ENCODE measurements around the gene BRF1. TPM values are rescaled to one million over a fixed set of nuclear protein-coding genes. Genes with fewer than 3 reads are reported as not detected.

Gene BRF1
- total RNA-seq, 1 experiment from 2014 or later, result 41.8 TPM

DNA sequence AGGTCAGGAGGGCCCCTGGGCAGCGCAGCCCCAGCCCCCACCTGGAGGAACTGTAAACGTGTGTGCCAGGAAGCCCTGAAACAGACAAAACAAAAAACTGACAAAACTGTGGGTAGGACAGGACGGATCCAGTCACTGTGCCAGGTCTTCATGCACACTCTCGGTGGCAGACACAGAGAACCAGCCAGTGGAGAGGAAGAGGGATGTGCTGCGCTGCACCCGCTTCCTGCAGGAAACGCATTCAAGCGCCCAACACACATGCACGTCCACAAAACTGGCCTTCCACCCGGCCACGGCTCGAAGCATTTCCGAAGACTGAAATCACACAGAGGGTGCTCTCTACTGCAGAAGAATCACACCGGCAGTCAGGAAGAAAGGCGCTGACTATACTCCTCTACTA, 16.9 kb downstream of the BRF1 start:
- Histone ChIP-seq H3K4me3 (ENCODE audit: low read depth, low read length, poor library complexity, severe bottlenecking) (no peak overlapping the region), H3K27ac (ENCODE audit: low read depth, low read length, poor library complexity, severe bottlenecking) (no peak overlapping the region), H3K36me3 (ENCODE audit: insufficient read depth, low read length, poor library complexity, severe bottlenecking) (no peaks in the 10 kb centered on the region), H3K9me3 (ENCODE audit: low read depth, low read length, poor library complexity, severe bottlenecking) (no peaks in the 10 kb centered on the region), H3K27me3 (replicated peaks; ENCODE audit: insufficient read depth, low read depth, low read length, poor library complexity) (no peaks in the 10 kb centered on the region), H3K4me1 (ENCODE audit: insufficient read depth, low read length, poor library complexity, severe bottlenecking) (no peaks in the 10 kb centered on the region)
- no peak for TF ChIP-seq EZH2 (IDR thresholded peaks at IDR 0.05; ENCODE audit: borderline replicate concordance, low read depth, low read length, poor library complexity, severe bottlenecking)
- TF ChIP-seq, protein P1, sequence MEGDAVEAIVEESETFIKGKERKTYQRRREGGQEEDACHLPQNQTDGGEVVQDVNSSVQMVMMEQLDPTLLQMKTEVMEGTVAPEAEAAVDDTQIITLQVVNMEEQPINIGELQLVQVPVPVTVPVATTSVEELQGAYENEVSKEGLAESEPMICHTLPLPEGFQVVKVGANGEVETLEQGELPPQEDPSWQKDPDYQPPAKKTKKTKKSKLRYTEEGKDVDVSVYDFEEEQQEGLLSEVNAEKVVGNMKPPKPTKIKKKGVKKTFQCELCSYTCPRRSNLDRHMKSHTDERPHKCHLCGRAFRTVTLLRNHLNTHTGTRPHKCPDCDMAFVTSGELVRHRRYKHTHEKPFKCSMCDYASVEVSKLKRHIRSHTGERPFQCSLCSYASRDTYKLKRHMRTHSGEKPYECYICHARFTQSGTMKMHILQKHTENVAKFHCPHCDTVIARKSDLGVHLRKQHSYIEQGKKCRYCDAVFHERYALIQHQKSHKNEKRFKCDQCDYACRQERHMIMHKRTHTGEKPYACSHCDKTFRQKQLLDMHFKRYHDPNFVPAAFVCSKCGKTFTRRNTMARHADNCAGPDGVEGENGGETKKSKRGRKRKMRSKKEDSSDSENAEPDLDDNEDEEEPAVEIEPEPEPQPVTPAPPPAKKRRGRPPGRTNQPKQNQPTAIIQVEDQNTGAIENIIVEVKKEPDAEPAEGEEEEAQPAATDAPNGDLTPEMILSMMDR (conservative IDR thresholded peaks at IDR 0.05; ENCODE audit: low read depth, low read length), result no peak
- no TSS peak for BruUV-seq (replicated peaks)
- DNase-seq (ENCODE audit: low spot score), result no peak
- ChIA-PET CTCF (no interaction called here), POLR2A (ENCODE audit: low non-redundant PET) (no interaction called here)
- intact Hi-C loops (cut with micrococcal nuclease; ENCODE audit: unreplicated experiment), result loop anchor here (5.0 kb wide), 1 partner anchor 192 kb away; no protein-coding TSS in a partner anchor

DNA sequence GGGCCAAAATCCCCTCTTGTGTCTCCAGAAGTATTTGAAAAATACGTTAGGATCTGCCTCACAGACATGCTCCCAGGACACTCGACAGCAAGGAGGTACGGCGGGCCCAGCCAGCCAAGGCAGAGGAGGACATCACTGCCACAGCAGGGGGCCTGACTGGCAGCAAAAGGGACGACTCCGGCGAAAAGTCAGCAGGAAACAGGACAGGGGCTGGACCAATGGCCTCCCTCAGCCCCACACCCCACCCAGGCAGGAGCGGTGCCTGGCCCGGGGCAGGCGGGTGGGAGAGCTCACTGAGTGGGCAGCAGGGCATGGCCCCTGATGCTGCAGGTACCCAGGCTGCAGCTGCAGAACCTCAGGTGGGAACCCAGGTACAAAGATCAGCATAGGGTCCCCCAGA, 17.8 kb downstream of the BRF1 start:
- no peak overlapping the region for H3K27ac ChIP-seq (ENCODE audit: low read depth, low read length, poor library complexity, severe bottlenecking)
- POLR2A ChIA-PET (ENCODE audit: low non-redundant PET), result interaction anchor here (0.6 kb wide), 1 partner anchor 352 kb away, joined by 9 read pairs; no protein-coding TSS in a partner anchor
- CTCF ChIA-PET, result no interaction called here
- H3K36me3 ChIP-seq (ENCODE audit: insufficient read depth, low read length, poor library complexity, severe bottlenecking), result no peaks in the 10 kb centered on the region
- TF ChIP-seq, protein P1 (conservative IDR thresholded peaks at IDR 0.05; ENCODE audit: low read depth, low read length), result no peak
- TF ChIP-seq EZH2 (IDR thresholded peaks at IDR 0.05; ENCODE audit: borderline replicate concordance, low read depth, low read length, poor library complexity, severe bottlenecking), result no peak
- H3K9me3 ChIP-seq (ENCODE audit: low read depth, low read length, poor library complexity, severe bottlenecking), result no peaks in the 10 kb centered on the region
- no peaks in the 10 kb centered on the region for H3K4me1 ChIP-seq (ENCODE audit: insufficient read depth, low read length, poor library complexity, severe bottlenecking)
- no peak for DNase-seq (ENCODE audit: low spot score)
- no peaks in the 10 kb centered on the region for H3K27me3 ChIP-seq (replicated peaks; ENCODE audit: insufficient read depth, low read depth, low read length, poor library complexity)
- H3K4me3 ChIP-seq (ENCODE audit: low read depth, low read length, poor library complexity, severe bottlenecking), result no peak overlapping the region
- intact Hi-C loops (cut with micrococcal nuclease; ENCODE audit: unreplicated experiment), result loop anchor here (5.0 kb wide), 1 partner anchor 191 kb away; no protein-coding TSS in a partner anchor
- BruUV-seq (replicated peaks), result no TSS peak

DNA sequence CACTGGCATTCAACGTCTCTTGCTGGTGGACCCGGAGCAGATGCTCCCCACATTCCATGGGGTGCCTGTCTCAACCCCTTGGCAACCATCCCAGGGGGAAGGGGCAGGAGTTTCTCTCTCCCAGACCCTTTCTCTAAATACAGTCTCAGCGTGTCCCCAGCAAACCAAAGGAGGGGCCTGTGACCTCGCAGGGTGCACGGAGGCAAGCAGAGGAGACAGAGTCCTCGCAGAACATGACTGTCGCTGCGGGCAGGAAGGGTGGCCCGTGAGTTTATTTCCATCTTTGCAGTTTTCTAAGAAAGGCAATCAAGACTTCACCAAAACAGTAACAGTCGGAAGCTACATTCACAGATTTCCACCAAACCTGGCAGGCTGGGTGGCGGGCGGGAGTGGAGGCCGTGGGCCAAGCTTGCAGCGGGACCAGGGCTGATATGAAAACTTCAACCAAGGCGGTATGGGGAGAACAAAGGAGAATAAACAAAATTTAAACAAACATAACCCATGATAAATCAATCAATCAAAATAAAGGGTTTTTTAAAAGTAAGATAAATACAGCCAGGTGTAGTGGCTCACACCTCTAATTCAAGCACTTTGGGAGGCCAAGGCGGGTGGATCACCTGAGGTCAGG, 18.6 kb downstream of the BRF1 start:
- POLR2A ChIA-PET (ENCODE audit: low non-redundant PET), result no interaction called here
- CTCF ChIA-PET, result interaction anchor here (0.6 kb wide), 1 partner anchor 32 kb away, joined by 3 read pairs; the partner anchor contains the start of gene PACS2
- intact Hi-C loops (cut with micrococcal nuclease; ENCODE audit: unreplicated experiment), result loop anchor here (5.0 kb wide), 1 partner anchor 190 kb away; no protein-coding TSS in a partner anchor
- no TSS peak for BruUV-seq (replicated peaks)
- Histone ChIP-seq H3K9me3 (ENCODE audit: low read depth, low read length, poor library complexity, severe bottlenecking) (no peaks in the 10 kb centered on the region), H3K4me1 (ENCODE audit: insufficient read depth, low read length, poor library complexity, severe bottlenecking) (no peaks in the 10 kb centered on the region), H3K27ac (ENCODE audit: low read depth, low read length, poor library complexity, severe bottlenecking) (no peak overlapping the region), H3K36me3 (ENCODE audit: insufficient read depth, low read length, poor library complexity, severe bottlenecking) (no peaks in the 10 kb centered on the region), H3K4me3 (ENCODE audit: low read depth, low read length, poor library complexity, severe bottlenecking) (no peak overlapping the region), H3K27me3 (replicated peaks; ENCODE audit: insufficient read depth, low read depth, low read length, poor library complexity) (no peaks in the 10 kb centered on the region)
- no peak for TF ChIP-seq EZH2 (IDR thresholded peaks at IDR 0.05; ENCODE audit: borderline replicate concordance, low read depth, low read length, poor library complexity, severe bottlenecking)
- TF ChIP-seq, protein P1 (conservative IDR thresholded peaks at IDR 0.05; ENCODE audit: low read depth, low read length), result no peak; the same call in 1 of the 2 replicates
- no peak for DNase-seq (ENCODE audit: low spot score)

Measured in A673 (cell line).